Measurements from ENCODE around the gene B4GALNT4.

- no peak for TF ChIP-seq EZH2 (IDR thresholded peaks at IDR 0.05; ENCODE audit: insufficient read depth, poor library complexity, severe bottlenecking)
- no peak for TF ChIP-seq EZH2phosphoT487 (IDR thresholded peaks at IDR 0.05; ENCODE audit: insufficient read depth, low read depth)
Observed at GRCh38 chr11:429391-429790, 60.1 kb downstream of the B4GALNT4 start.
